ENCODE measurements around the gene PEX26. TPM values are rescaled to one million over a fixed set of nuclear protein-coding genes. Genes with fewer than 3 reads are reported as not detected.
"Not testable (repeated sequence)": the region's sequence is repeated elsewhere in the genome, so short reads cannot be mapped to it uniquely, and the experiment has no call there.

PEX26 gene
- total RNA-seq, 6 experiments from 2014 or later, result 38.9 to 49.8 (median 43.5) TPM

DNA sequence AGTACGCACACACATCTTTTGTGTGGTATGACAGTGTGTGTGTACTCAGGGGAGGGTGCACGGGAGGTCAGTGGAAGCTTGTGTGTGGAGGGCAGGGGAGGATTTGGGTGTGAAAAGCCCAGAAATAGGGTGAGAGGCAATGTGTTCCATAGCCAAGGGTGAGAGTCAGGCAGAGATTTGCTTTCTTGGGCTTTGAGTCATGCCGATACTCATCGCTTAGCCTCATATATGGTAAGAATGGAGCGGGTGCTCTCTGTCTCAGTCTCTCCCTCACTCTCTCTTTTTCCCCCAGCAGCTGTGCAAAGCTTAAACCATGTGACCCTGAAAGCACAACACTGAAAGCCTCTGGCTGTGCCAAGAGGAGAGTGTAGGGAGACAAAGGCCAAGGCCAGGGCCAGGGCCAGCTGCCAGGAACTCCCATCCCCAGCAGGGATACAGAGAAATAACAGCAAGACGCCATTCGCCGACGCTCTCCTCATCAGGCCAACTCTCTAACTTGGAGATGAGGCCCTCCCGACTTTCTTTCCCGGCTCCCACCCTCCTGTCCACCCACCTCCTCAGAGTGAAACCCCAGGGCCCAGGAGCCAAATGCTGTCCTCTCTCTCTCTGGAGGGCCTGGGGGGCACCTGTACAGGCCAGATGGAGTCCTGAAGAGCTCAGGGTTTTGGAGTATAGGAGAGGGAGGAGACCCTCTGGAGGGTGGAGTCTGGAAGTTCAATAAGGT, 33.1 kb upstream of the PEX26 start:
- TF ChIP-seq, protein P1, sequence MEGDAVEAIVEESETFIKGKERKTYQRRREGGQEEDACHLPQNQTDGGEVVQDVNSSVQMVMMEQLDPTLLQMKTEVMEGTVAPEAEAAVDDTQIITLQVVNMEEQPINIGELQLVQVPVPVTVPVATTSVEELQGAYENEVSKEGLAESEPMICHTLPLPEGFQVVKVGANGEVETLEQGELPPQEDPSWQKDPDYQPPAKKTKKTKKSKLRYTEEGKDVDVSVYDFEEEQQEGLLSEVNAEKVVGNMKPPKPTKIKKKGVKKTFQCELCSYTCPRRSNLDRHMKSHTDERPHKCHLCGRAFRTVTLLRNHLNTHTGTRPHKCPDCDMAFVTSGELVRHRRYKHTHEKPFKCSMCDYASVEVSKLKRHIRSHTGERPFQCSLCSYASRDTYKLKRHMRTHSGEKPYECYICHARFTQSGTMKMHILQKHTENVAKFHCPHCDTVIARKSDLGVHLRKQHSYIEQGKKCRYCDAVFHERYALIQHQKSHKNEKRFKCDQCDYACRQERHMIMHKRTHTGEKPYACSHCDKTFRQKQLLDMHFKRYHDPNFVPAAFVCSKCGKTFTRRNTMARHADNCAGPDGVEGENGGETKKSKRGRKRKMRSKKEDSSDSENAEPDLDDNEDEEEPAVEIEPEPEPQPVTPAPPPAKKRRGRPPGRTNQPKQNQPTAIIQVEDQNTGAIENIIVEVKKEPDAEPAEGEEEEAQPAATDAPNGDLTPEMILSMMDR (IDR thresholded peaks at IDR 0.05), result no peak
- Mint-ChIP-seq H3K9me3 (no peaks in the 10 kb centered on the region), H3K27ac (no peak overlapping the region), H3K36me3 (ENCODE audit: low read depth) (no peaks in the 10 kb centered on the region), H3K4me3 (no peak overlapping the region), H3K27me3 (ENCODE audit: insufficient read depth) (peaks cover 4% of the 10 kb centered on the region), H3K4me1 (ENCODE audit: low read depth) (peaks cover 17% of the 10 kb centered on the region)
- no peak for DNase-seq

- H3K36me3 Mint-ChIP-seq (ENCODE audit: low read depth), result no peaks in the 10 kb centered on the region
- H3K4me3 Mint-ChIP-seq, result no peak overlapping the region
- H3K27ac Mint-ChIP-seq, result no peak overlapping the region
- H3K27me3 Mint-ChIP-seq (ENCODE audit: insufficient read depth), result peaks cover 4% of the 10 kb centered on the region
- TF ChIP-seq, protein P1 (IDR thresholded peaks at IDR 0.05), result no peak
- peaks cover 17% of the 10 kb centered on the region for H3K4me1 Mint-ChIP-seq (ENCODE audit: low read depth)
- no peaks in the 10 kb centered on the region for H3K9me3 Mint-ChIP-seq
- DNase-seq, result no peak
These were observed 32.0 kb upstream of the PEX26 start for GRCh38 chr22:18045794-18046193.

DNA sequence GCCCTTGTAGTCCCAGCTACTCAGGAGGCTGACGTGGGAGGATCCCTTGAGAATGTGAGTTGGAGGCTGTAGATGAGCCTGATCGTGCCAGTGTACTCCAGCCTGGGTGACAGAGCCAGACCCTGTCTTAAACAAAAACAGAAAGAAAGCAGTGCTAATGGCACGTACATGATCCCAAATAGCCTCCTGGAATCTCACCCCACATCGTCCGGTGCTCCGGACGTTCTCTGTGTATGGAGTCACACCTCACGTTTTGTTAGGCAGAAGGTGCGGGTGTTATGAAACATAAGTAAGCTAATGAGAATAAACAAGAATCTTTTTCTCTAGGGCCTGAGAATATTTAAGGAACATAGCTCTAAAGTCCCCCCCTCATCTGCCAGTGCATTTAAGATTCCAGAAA, 29.7 kb upstream of the PEX26 start:
- peaks cover 4% of the 10 kb centered on the region for H3K27me3 Mint-ChIP-seq (ENCODE audit: insufficient read depth)
- H3K9me3 Mint-ChIP-seq, result peaks cover 4% of the 10 kb centered on the region; the same call in 1 of the 2 replicates
- TF ChIP-seq, protein P1 (IDR thresholded peaks at IDR 0.05), result no peak
- H3K4me3 Mint-ChIP-seq, result peak overlapping the region; percentile 86
- no peak for DNase-seq
- H3K36me3 Mint-ChIP-seq (ENCODE audit: low read depth), result no peaks in the 10 kb centered on the region
- H3K27ac Mint-ChIP-seq, result peak overlapping the region; percentile 89
- peaks cover 9% of the 10 kb centered on the region for H3K4me1 Mint-ChIP-seq (ENCODE audit: low read depth)

DNA sequence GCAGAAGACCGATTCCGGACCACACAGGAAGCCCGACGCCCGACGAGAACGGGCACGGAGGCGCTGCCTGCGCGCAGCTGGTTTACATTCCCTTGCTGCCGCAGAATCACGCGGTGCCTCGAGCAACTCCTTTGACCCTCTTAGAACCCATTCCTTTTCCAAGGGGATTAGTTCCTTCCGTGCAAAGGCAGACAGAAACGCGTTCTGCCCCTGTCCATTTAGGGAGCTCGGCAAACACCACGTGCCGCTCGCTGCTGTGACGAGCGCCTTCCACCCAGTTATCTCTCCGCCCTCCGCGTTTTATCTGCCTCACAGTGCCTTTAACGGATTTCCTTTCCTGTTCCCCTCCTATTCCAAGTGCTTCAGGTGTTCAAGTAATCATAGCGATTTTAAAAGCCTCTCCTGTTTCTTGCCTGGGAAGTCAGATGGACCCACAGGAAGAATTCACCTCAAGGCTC, 29.3 kb upstream of the PEX26 start:
- TF ChIP-seq, protein P1 (IDR thresholded peaks at IDR 0.05), result no peak
- Mint-ChIP-seq H3K36me3 (ENCODE audit: low read depth) (no peaks in the 10 kb centered on the region), H3K4me1 (ENCODE audit: low read depth) (peaks cover 9% of the 10 kb centered on the region), H3K4me3 (peak overlapping the region; percentile 86), H3K27me3 (ENCODE audit: insufficient read depth) (peaks cover 4% of the 10 kb centered on the region), H3K9me3 (peaks cover 4% of the 10 kb centered on the region; the same call in 1 of the 2 replicates), H3K27ac (peak overlapping the region; percentile 89)
- DNase-seq, result peak; percentile 59

GRCh38 chr22:18050065-18050464, 27.7 kb upstream of the PEX26 start:
- DNase-seq, result no peak
- Mint-ChIP-seq H3K27me3 (ENCODE audit: insufficient read depth) (peaks cover 2% of the 10 kb centered on the region), H3K4me3 (no peak overlapping the region), H3K36me3 (ENCODE audit: low read depth) (no peaks in the 10 kb centered on the region), H3K4me1 (ENCODE audit: low read depth) (peaks cover 9% of the 10 kb centered on the region), H3K27ac (no peak overlapping the region), H3K9me3 (peaks cover 4% of the 10 kb centered on the region; the same call in 1 of the 2 replicates)
- TF ChIP-seq, protein P1 (IDR thresholded peaks at IDR 0.05), result no peak

DNA sequence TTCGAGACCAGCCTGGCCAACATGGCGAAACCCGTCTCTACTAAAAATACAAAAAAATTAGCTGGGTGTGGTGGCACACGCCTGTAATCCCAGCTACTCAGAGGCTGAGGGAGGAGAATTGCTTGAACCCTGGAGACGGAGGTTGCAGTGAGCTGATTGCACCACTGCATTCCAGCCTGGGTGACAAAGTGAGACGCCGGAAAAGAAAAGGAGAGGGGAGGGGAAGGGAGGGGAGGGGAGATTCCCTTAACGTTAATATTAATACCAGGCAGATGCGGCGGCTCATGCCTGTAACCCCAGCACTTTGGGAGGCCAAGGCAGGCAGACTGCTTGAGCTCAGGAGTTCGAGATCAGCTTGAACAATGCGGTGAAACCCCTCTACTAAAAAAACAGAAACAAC, 26.7 kb upstream of the PEX26 start:
- not testable (repeated sequence) for DNase-seq; H3K4me3 Mint-ChIP-seq; H3K9me3 Mint-ChIP-seq; H3K27ac Mint-ChIP-seq; H3K27me3 Mint-ChIP-seq (ENCODE audit: insufficient read depth); H3K36me3 Mint-ChIP-seq (ENCODE audit: low read depth)
- peaks cover 20% of the 10 kb centered on the region for H3K4me1 Mint-ChIP-seq (ENCODE audit: low read depth)

- not testable (repeated sequence) for H3K9me3 Mint-ChIP-seq; DNase-seq; H3K27ac Mint-ChIP-seq; H3K4me3 Mint-ChIP-seq; H3K36me3 Mint-ChIP-seq (ENCODE audit: low read depth); H3K27me3 Mint-ChIP-seq (ENCODE audit: insufficient read depth)
- peaks cover 39% of the 10 kb centered on the region for H3K4me1 Mint-ChIP-seq (ENCODE audit: low read depth)
These were observed 24.4 kb upstream of the PEX26 start for GRCh38 chr22:18053216-18053946.

Measured in HFFc6 (cell line).